ENCODE results near the gene MGAT5. TPM values are rescaled to one million over a fixed set of nuclear protein-coding genes. Genes with fewer than 3 reads are reported as not detected.

Gene MGAT5
- total RNA-seq, 2 donors from 2014 or later = 61.7 to 63.2 TPM

DNA sequence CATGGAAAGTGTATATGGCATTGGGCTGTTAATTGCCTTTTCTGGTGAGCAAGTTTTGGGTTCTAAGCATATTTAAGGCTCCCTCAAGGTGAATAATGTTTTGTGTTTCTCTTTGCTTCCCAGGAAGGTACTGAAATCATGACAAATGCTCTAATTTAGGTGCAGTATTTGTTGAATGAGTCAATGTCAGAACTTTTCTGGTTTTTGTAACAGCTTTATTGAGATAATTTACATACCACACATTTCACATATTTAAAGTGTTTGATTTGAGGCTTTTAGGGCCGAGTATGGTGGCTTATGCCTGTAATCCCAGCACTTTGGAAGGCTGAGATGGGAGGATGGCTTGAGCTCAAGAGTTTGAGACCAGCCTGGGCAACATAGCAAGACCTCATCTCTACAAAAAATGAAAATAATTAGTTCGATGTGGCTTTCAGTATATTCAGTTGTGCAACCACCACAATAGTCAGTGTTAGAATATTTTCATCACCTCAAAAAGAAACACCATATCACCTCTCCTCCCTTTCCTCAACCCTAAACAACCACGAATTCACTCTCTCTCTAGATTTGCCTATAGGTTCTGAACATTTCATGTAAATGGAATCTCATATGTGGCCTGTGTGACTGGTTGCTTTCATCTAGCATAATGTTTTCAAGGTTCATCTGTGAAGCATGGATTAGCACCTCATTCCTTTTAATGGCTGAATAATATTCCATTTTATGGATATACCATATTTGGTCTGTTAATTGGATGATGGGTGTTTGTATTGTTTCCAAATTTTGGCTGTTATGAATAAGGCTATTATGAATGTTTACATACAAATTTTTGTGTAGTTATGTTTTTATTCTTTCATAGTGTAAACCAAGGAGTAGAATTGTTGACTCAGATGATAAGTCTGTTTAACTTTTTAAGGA lies 54.9 kb downstream of the MGAT5 start:
- Histone ChIP-seq H3K27ac (no peak overlapping the region), H3K9ac (ENCODE audit: low read depth in 2 of 2, low read length in 2 of 2) (no peak overlapping the region), H3K4me3 (no peak overlapping the region), H3K27me3 (no peaks in the 10 kb centered on the region), H3K4me1 (no peaks in the 10 kb centered on the region), H3K9me3 (no peaks in the 10 kb centered on the region), H3K36me3 (no peaks in the 10 kb centered on the region)
- intact Hi-C loops (cut with DNase I) = no loop called here
- no peak for DNase-seq
- TF ChIP-seq CTCF (IDR thresholded peaks at IDR 0.05) = no peak

DNA sequence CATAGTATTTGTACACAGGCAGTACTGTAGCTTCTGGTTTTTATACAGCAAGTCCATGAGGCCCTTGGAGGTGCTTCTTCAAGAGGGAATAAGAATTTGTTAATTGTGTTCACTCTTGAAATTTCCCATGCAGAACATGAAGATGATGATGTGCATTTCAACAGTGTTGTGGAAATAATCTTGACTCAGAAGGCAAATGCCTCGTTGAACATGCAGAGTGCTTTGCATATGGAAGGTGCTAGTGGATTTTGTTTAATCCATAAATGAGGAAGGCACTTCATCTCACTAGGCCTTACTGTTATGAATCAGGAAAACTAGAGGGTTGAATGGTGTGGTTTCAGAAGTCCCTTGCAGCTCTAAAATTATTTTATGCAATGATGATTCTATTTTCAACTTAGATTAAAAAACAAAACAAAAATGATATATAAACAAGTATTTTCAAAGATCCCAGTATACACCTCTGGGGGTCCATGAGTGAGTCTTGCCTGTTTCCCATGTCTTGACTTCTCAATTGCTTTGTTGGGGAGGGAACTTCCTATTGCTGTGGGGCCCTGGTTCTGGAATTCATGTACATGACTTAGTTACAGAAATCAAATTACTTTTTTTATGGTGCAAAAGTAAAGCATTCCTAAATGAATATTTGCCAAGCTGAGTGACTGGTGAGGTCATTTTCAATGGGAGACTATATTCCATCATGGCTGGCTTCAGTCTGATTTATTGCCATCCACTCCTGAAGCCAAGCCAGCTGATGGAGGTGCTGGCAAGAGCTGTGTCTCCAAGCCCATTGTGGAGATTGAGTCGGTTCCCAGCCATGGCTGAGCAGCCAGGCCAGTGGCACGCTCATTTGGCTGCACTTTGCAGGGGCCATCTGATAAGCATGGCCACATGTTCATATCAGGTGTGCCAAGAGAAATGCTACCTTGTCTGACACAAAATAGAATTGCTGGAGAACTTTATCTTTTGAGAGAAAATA lies 56.5 kb downstream of the MGAT5 start:
- DNase-seq = no peak
- Histone ChIP-seq H3K4me3 (no peak overlapping the region), H3K9me3 (no peaks in the 10 kb centered on the region), H3K27me3 (no peaks in the 10 kb centered on the region), H3K27ac (no peak overlapping the region), H3K4me1 (no peaks in the 10 kb centered on the region), H3K36me3 (no peaks in the 10 kb centered on the region), H3K9ac (ENCODE audit: low read depth in 2 of 2, low read length in 2 of 2) (no peak overlapping the region)
- no peak for TF ChIP-seq CTCF (IDR thresholded peaks at IDR 0.05)
- intact Hi-C loops (cut with DNase I) = no loop called here

- H3K9me3 ChIP-seq = no peaks in the 10 kb centered on the region
- H3K36me3 ChIP-seq = no peaks in the 10 kb centered on the region
- H3K4me1 ChIP-seq = no peaks in the 10 kb centered on the region
- H3K27me3 ChIP-seq = no peaks in the 10 kb centered on the region
- no peak overlapping the region for H3K27ac ChIP-seq
- TF ChIP-seq CTCF (IDR thresholded peaks at IDR 0.05) = no peak
- H3K9ac ChIP-seq (ENCODE audit: low read depth in 2 of 2, low read length in 2 of 2) = no peak overlapping the region
- intact Hi-C loops (cut with DNase I) = no loop called here
- H3K4me3 ChIP-seq = no peak overlapping the region
- no peak for DNase-seq
These were observed 58.6 kb downstream of the MGAT5 start for GRCh38 chr2:134312482-134312881.

DNA sequence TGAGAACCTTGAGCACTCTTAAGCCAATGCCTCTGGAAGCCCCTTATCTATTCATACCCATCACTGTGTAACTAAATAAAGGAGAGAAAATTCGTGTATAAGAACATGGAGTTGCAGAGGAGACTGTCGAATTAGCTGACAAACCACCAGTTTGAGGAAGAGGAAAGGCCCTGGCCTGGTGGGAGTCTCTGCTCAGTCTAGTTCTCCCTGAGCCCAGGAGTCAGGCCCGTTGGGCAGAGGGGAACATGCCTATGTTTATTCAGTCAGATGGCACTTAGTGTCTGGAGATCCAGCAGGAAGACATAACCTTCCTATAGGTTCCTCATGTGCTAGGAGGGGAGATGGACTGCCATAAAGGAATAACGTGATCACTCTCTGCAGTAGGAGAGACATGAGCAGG lies 60.3 kb downstream of the MGAT5 start:
- H3K27ac ChIP-seq = no peak overlapping the region
- DNase-seq = no peak
- TF ChIP-seq CTCF (IDR thresholded peaks at IDR 0.05) = no peak
- H3K36me3 ChIP-seq = no peaks in the 10 kb centered on the region
- intact Hi-C loops (cut with DNase I) = no loop called here
- no peak overlapping the region for H3K4me3 ChIP-seq
- no peaks in the 10 kb centered on the region for H3K27me3 ChIP-seq
- no peaks in the 10 kb centered on the region for H3K4me1 ChIP-seq
- no peaks in the 10 kb centered on the region for H3K9me3 ChIP-seq
- H3K9ac ChIP-seq (ENCODE audit: low read depth in 2 of 2, low read length in 2 of 2) = no peak overlapping the region

DNA sequence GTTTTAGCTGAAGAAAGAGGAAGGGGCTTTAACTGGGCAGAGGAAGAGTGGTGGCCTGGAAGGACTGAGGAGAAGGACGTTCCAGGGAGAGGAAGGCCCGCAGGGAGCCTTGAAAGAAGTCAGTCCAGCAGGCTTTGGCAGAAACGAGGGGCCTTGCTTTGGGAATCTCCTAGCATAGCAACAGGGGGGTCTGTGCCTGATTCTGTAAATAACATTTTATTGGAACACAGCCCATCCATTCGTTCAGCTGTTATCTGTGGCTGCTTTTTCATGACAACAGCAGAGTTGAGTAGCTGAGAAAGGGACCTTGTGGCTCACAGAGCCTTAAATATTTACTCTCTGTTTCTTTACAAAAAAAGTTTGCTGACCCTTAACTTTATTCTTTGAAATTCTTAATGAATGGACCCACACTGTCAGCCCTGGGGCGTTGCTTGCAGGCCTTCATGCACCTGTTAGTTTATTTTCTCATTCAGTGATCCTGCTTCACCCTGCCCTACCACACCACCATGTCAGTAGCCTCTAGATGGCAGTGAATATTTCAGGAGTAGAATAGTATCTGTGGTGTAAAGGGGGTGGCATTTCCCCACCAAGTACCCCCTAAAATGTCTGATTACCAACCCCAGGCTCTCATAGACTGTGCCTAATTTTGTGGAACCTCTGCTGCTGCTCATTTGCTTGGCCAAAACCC lies 61.0 kb downstream of the MGAT5 start:
- Histone ChIP-seq H3K27me3 (no peaks in the 10 kb centered on the region), H3K9me3 (no peaks in the 10 kb centered on the region), H3K4me3 (no peak overlapping the region), H3K9ac (ENCODE audit: low read depth in 2 of 2, low read length in 2 of 2) (no peak overlapping the region), H3K27ac (no peak overlapping the region), H3K36me3 (no peaks in the 10 kb centered on the region), H3K4me1 (no peaks in the 10 kb centered on the region)
- DNase-seq = no peak
- TF ChIP-seq CTCF (IDR thresholded peaks at IDR 0.05) = no peak
- intact Hi-C loops (cut with DNase I) = no loop called here
